HG03135 (cell line): Measurements from ENCODE around the gene TBC1D5.
"Not testable (repeated sequence)": the region's sequence is repeated elsewhere in the genome, so short reads cannot be mapped to it uniquely, and the experiment has no call there.

ENCODE experiments used
- ATAC-seq: cut with Tn5 transposase; IDR thresholded peaks from one replicate; pipeline ENCODE4 v1.9.1; 2021; ENCODE audit warnings: mild to moderate bottlenecking, moderate library complexity; ENCODE audit not compliant: unreplicated experiment

TBC1D5 gene

DNA sequence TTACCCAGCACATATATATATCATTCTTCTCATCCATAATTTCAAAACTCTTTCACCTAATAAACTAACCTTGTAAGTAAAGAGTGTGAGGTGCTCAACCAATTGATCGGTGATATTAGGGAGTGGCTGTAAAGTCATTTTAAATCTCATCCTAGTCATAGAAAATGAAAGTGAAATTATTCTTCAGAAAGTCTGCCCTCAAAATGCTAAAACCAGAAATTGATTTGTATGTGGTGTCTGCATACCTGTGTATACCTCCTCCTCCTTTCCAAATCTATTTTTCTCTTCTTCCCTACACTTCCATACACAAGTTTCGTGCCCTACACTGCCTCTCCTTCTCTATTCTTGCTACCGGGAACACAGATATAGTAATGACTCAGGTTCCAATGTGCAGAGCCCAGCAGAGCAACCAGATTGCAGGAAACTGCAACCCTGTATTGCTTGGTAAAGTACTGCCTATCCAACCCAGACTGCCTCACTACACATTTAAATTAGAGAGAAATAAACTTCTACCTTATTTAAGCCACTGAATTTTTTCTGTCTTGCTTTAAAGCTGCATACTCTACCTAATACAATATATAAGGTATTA lies 7.4 kb upstream of the TBC1D5 start:
- peak; percentile 22 for ATAC-seq

DNA sequence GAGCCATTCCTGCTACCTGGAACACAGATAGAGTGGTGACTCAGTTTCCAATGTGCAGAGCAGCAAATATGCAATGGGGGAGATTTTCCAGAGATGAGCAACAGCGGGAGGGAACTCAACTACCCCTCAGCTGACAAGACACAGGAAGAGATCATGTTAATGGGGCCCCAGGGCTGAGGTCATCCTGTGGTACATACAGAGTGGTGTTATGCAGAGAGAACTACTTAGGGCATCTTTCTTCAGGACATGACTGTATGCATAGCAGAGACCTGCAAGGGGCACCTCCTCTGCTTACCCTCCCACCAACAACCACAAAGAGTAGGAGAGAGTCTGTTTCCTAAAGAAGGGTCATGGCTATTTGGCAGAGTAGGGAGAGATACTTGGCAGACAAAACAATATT lies 6.8 kb upstream of the TBC1D5 start:
- ATAC-seq: peak; percentile 38

DNA sequence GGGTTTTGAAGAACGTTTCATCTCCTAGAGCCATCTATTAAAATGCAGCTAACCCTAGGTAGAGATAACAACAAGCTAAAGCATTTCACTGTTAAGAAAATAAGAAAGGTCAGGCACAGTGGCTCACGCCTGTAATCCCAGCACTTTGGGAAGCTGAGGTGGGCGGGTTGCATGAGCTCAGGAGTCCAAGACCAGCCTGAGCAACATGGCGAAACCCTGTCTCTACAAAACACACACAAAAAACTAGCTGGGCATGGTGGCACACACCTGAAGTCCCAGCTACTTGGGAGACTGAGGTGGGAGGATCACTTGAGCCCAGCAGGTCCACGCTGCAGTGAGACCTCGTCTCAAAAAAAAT lies 5.4 kb upstream of the TBC1D5 start:
- ATAC-seq: no peak

DNA sequence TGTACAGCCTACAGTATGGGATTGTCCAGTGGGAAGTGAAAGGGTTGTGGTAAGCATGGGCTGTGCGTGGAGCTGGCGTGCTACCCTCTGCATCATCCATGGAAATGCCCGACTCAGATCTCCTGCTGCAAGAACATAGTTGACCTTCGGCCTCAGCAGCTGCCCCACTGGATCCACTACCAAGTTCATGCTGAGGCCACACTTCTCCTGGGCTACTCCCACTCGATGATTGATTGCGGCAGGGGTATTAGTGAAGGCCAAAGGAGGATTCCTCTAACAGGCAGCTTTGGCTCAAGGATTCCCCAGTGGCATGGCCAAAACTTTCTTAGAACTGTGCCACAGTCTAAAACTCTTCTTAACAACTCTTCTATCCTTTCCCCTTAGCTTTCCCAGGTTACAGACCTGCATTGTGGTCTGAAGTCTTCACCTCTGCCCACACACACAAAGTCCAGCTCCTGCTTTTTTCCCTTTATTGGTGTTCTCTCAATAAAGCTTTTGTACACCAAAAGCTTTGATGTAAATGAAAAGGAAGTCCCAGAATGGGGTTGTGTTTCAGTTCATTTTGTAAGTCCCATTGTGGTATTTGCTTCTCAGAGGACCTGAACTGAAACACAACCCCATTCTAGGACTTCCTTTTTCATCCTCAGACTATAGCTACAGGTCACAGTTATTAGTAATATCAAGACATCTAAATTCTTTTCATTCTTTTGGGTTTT lies 4.9 kb upstream of the TBC1D5 start:
- ATAC-seq: peak; percentile 59

DNA sequence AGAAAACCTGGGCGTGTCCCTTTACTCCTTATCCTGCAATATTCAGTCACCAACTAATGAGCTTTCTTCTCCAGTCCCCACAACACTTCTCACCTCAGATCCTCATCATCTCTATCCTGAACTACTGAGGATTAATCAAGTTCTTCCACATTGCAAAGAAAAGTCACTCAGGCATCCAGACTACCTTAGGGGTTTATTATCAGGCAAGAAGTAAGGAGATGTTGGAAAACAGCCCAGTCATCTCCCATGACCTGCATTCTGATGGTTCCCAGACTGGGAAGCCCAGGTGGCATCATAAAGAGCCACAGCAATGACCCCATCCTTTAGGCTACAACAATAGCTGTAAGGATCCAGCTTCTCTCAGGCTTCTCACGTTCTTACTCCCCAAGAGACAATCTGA lies 3.5 kb upstream of the TBC1D5 start:
- ATAC-seq: no peak

DNA sequence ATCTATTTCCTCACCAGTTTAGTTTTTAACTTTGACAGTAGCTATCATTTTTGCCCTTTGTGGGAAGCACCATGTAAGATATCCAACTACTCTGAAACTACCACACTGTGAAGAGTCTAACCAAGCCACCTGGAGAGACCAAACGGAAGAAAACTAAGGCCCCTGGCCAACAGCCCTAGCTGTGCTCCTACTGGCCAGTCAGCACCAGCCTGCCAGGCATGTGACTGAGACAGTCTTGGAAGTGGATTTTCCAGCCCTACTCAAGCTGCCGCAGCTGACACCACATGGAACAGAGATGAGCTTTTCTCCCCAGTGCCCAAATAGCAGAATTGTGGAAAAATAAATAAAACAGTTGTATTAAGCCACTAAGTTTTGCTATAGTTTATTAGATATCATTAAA lies 2.9 kb upstream of the TBC1D5 start:
- no peak for ATAC-seq

DNA sequence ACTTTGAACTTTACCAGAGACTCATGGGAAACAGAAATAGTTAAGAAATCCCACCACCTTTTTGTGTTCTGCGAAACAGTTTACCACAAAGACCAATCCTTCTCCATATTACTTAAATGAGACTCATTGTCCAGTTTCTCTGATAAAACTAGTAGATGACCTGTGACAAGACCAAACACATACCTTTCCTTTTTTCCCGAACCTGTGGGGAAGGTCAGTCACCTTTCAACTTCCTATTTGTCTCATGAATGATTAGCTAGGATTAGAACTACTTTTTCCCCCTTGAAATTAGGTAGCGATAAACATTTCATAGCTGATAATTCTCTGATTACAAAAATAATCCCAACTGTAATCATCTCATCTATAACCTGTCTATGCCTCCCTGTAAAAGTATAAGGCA lies 2.3 kb upstream of the TBC1D5 start:
- ATAC-seq: no peak

DNA sequence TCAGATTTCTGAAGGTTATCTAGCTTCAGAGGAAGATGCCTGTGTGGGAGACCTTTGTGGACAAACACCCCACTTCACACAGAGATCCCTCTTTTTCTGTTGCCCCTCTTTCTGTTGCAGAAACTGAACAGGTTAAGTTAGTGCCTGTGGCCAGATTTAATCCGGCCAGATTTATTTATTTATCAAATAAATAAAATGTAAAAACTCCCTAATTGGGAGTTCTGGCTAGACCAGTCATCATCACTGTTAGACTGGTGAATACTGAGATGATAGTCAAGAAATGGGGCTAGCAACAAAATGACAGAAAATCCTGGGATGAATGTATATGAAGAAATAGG lies 1.2 kb upstream of the TBC1D5 start:
- ATAC-seq: no peak

DNA sequence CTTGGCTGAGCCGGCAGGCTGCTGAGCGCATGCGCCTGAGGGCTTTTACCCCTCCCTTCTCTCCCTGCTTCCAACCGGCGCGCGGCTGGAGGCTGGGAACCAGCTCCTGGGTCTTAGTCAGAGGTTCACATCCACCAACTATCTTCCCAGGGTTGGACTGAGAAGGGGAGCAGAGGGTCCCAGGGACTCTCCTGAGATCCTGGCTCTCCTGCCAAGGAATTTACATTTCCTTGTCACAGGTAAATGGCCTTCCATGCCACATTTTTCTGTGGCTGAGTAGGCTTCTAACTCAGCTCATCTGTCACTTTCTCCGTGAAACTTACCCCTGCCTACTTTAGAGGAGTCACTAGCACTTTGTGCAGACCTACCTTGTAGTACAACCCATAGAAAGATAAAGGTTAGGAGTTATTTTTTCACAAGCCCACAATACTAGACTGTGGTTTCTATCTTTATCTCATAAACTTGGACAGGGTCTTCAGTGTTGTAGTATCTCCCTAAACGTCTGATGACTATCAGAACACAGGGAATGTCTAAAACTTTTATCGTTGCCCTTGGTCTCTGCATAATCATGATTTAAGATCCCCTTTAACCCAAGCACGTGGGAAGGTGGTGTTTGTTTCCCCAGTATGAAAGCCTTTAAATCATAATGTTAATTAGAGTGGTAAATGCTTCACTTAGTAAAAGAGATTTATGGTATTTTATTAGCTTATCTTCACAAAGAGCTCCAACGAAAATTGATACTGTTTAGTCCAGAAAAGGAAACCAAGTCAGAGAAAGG lies 638 bp upstream of the TBC1D5 start:
- ATAC-seq: peak; percentile 2

DNA sequence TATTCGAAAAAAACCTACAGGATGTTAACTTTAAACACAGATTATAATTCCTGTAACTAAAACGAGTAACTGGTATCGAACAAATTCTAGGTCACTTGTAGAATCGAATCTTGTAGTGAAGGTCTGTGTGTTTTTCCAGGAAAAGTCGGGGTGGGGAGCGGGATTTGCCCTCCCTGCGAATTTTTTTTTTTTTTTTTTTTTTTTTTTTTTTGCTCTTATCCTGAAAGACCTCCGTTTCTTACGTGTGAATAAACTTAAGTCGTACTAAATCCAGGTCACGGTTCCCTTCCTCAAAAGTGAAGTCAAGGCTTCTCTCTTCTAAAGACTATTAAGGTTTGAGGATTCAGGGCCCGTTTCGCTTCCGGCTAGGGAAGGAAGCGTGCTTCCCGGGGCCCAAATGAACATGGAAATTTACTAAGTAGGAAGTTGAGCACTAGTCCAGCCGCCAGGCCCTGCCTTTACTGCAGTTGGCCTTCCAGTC lies 770 bp downstream of the TBC1D5 start:
- ATAC-seq: no peak

DNA sequence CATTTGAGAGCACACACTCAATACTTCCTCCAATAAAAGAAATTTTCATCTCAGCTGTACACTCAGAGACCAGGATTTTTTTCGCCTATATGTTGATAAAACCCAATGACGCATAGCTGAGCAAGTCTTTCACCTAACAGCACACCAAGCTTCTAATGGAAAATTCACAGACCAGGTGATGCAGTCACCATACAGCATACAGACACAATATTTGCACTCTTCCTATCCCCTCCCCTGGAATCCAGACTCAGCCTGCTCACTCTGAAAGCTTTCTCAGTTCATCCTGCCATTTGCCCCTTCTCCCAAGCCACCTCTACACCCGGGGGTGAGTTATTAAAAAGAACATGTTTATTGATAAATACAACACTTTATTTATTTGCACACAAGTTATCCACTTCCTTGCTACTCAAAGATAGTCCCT lies 1.7 kb downstream of the TBC1D5 start:
- ATAC-seq: no peak

DNA sequence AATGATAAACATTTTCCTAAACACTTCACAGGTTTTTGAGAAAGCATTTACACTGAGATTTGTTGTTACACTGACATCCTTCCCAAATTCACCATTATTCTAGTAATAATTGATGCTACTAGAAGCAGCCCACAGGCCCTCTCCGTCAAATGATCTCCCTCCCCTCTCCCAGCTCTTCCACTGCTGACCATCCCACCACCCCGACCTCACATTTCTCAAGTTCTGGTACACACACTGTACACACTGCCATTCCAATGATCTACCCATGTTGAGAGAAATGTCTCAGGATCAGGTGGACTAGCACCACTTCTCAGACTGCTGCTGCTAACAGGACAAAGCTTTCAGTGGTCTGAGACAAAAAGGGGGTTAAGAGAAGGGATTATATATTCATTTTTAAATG lies 3.5 kb downstream of the TBC1D5 start:
- ATAC-seq: no peak

DNA sequence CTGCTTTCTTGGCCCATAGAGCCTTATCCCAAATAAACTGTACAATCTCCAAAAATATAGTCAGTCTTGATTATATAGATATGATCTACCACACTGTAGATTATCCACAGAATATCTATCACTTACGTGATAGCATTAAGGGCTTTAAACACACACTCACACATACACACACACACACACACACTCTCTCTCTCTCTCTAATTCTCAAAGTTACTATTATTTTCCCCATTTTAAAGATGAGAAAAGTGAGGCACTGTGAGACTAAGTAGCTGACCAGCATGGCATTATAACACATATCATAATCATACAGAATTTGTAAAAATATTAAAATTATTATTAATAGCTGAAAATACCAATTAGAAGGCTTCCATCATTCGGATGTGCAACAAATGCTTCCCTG lies 4.2 kb downstream of the TBC1D5 start:
- no peak for ATAC-seq

DNA sequence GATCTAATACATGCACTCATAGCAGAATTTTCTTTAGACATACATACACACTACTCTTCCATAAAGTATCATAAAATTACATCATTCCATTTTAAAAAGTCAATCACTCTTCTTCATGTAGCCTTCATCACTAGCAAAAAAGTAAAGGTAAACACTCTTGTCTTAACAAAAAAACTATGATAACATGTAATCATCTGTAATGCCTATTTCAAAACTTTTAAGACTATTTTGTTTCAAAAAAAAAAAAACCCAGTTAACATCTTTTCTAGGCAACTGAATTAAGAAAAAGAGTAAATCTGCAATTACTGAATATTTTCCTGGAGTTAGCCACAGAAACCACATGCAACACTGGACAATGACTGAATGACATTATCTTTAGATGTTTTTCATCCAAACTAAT lies 4.8 kb downstream of the TBC1D5 start:
- no peak for ATAC-seq

DNA sequence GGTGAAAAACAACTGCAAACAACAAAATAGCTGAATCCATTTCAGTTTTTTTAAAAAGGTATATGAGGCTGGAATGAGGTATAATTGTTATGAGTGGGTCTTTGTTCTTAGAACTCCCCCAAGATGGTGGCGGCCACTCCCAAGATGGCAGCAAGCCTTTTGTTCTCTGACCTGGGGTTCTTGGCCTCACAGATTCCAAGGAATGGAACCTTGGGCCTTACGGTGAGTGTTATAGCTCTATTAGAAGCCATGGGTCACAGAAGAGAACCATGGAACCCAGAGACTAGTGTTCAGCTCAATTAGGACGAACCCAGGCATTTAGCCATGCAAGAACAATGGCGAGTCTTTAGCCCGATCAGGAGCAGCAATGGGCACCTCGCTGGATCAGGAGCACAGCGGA lies 7.1 kb downstream of the TBC1D5 start:
- not testable (repeated sequence) for ATAC-seq

DNA sequence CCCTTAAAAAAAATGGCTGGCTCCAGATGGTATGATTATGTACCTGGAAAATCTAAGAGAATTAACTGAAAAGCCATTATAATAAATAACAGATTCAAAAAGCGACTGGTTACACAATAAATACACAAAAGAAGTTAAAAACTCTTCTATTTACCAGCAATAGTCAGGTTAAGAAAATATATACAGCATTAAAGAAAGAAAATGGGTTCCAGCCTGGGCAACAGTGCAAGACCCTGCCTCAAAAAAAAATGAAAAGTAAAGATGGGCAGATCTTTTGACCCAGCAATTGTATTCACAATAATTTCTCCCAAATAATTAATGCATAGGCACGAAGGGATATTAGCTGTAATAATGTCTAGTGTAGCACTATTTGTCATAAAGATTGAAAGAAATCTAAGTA lies 8.7 kb downstream of the TBC1D5 start:
- no peak for ATAC-seq

DNA sequence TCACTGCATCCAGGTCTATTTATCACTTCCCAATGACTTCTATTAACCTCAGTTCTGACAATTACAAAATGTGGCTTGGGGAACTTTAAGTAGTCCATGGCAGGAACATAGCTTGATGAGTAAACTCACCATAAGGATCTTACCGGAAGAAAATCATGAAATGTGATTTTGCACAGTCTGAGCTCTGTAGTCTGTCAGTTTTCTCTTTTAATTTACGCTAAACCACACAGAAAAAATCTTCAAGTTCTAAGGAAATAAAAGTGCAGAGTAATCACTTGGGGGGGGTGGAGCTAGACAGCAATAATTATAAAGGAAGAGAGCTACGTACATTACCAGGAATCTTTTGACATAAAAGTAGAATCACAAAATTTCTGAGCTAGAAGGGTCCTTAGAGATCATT lies 9.2 kb downstream of the TBC1D5 start:
- no peak for ATAC-seq

DNA sequence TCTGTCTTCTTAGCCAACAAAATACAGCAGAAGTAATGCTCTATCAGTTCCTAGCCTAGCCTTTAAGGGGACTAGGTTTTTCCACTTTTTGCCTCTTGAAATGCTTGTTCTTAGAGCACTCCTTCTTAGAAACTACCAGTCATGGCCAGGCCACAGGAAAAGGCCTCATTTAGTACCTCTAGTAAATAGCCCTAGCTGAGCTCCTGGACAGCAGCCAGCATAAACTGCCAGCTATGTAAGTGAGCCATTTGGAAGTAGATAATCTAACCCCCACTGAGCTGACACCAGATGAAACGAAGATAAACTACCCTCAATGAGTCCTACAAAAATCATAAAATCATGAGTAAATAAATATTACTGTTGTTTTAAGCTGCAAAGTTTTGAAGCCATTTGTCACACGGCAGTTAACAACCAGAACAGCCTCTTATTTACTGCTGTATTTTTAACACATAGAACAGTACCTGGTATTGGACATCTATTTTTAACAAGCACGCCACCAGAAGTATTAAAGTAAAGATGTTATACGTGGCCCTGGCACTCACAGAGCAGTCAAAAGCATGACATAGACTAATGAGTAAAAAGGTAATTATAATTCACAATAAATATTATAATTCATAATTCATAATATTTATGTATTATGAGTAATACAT lies 12.0 kb downstream of the TBC1D5 start:
- no peak for ATAC-seq

DNA sequence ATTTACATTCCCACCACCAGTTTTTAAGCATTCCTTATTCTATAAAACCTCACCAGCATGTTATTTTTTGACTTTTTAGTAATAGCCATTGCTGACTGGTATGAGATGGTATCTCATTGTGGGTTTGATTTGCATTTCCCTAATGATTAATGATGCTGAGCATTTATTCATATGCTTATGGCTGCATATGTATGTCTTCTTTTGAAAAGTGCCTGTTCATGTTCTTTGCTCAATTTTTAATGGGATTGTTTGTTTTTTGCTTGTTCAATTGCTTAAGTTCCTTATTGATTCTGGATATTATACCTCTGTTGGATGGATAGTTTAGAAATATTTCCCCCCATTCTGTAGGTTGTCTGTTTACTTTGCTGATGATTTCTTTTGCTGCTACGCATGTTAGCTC lies 16.1 kb downstream of the TBC1D5 start:
- ATAC-seq: no peak

DNA sequence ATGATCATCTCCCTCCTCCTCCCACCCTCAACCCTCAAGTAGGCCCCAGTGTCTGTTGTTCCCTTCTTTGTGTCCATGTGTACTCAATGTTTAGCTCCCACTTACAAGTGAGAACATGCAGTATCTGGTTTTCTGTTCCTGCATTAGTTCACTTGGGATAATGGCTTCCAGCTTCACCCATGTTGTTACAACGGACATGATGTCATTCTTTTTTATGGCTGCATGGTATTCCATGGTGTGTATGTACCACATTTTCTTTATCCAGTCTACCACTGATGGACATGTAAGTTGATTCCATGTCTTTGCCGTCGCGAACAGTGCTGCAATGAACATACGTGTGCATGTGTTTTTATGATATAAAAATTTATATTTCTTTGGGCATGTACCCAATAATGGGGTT lies 16.6 kb downstream of the TBC1D5 start:
- not testable (repeated sequence) for ATAC-seq

DNA sequence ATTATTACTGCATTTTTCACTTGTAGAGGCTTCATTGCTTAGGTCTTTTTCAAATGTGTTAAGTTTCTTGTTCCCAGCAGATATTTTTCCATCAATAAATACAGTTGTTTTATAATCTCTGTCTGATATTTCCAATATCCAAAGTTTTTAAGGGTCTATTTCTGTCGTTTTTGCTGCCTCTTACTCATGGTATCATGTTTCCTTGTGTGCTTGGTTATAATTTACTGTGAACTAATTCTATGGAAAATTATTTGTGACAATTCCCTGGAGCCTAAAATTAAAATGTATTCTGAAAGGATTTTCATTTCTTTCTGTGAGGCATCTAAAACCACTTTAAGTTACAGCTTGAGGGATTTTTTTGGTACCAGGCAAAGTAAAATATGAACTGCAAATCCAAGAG lies 17.5 kb downstream of the TBC1D5 start:
- ATAC-seq: no peak

DNA sequence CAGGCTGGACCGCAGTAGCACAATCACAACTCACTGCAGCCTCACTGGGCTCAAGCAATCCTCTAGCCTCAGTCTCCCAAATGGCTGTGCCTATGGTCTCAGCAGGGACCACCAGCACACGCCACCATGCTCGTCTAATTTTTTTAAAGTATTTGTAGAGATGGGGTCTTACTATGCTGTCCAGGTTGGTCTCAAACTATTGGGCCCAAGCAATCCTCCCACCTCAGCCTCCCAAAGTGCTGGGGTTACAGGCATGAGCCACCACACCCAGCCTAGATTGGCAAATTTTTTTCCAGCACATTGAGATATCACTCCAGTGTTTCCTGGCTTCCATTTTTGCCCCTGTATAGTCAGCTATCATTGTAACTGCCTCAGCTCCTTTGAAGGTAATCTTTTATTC lies 18.3 kb downstream of the TBC1D5 start:
- no peak for ATAC-seq
